K562 (cell line): ENCODE measurements around the gene CUL9. TPM values are rescaled to one million over a fixed set of nuclear protein-coding genes. Genes with fewer than 3 reads are reported as not detected.

Experiments used
- ATF2 ChIP-seq: sonication (generic); formaldehyde crosslinking; IDR thresholded peaks from 2 replicates; pipeline ENCODE4 v1.8.1; 2022; ENCODE audit warnings: missing genetic modification reagents
- BRF2 ChIP-seq: IDR thresholded peaks from 3 replicates; pipeline ENCODE4 v1.6.1; 2011; ENCODE audit warnings: borderline replicate concordance, mild to moderate bottlenecking; ENCODE audit not compliant: insufficient read length, insufficient read depth
- HOXB6 ChIP-seq: fragments of 250-450 bp; sonication (Bioruptor Pico); IDR thresholded peaks from 2 replicates; pipeline ENCODE4 v1.5.1; 2022; ENCODE audit warnings: mild to moderate bottlenecking, borderline replicate concordance
- IRF9 ChIP-seq: fragments of 450-650 bp; IDR thresholded peaks from 2 replicates; pipeline ENCODE4 v1.6.1; 2016; ENCODE audit warnings: missing biosample characterization, missing genetic modification characterization
- RAD21 ChIP-seq, 2 experiments: fragments of 250-450 bp in 1 of 2; fragments of 450-650 bp in 1 of 2; sonication (Bioruptor Pico) in 1 of 2; formaldehyde crosslinking in 1 of 2; IDR thresholded peaks in 1 of 2; conservative IDR thresholded peaks in 1 of 2; 2 replicates each; pipeline versions ENCODE4 v1.4.0 to v1.8.0; 2020 to 2022; ENCODE audit warnings: mild to moderate bottlenecking in 2 of 2, moderate library complexity in 1 of 2
- RB1 ChIP-seq: fragments of 450-650 bp; IDR thresholded peaks from 2 replicates; pipeline ENCODE4 v1.6.1; 2017; ENCODE audit warnings: low read depth, mild to moderate bottlenecking
- RBBP5 ChIP-seq: fragments of 200-600 bp; sonication (generic); IDR thresholded peaks from 2 replicates; pipeline ENCODE4 v1.6.1; 2012; ENCODE audit warnings: borderline replicate concordance, mild to moderate bottlenecking, low read length, control low read depth, inconsistent platforms; ENCODE audit not compliant: insufficient read depth, poor library complexity, severe bottlenecking
- SMC3 ChIP-seq: conservative IDR thresholded peaks from 2 replicates; pipeline ENCODE4 v1.6.1; 2011; ENCODE audit warnings: low read depth, low read length, improper control_type of control experiment; ENCODE audit not compliant: insufficient read depth
- SNIP1 ChIP-seq: fragments of 450-650 bp; IDR thresholded peaks from 2 replicates; pipeline ENCODE4 v1.7.1; 2017; ENCODE audit warnings: low read depth, mild to moderate bottlenecking
- TEAD1 ChIP-seq, 2 experiments: fragments of 450-650 bp in 1 of 2; sonication (generic) in 1 of 2; formaldehyde crosslinking; IDR thresholded peaks; 2 replicates each; pipeline versions ENCODE4 v1.4.0 to v1.8.0; 2020 to 2022; ENCODE audit warnings: mild to moderate bottlenecking in 2 of 2, missing genetic modification reagents in 1 of 2
- TFAP4 ChIP-seq: sonication (generic); formaldehyde crosslinking; IDR thresholded peaks from 2 replicates; pipeline ENCODE4 v1.8.0; 2022; ENCODE audit warnings: missing genetic modification reagents, mild to moderate bottlenecking, moderate library complexity, borderline replicate concordance
- TSC22D4 ChIP-seq: fragments of 450-650 bp; IDR thresholded peaks from 2 replicates; pipeline ENCODE4 v1.6.1; 2016; ENCODE audit warnings: missing genetic modification characterization, missing biosample characterization, control low read depth
- USF2 ChIP-seq: sonication (generic); formaldehyde crosslinking; IDR thresholded peaks from 2 replicates; pipeline ENCODE4 v1.5.0; 2020; ENCODE audit warnings: missing genetic modification reagents
- ZNF140 ChIP-seq: fragments of 250-450 bp; sonication (Bioruptor Pico); IDR thresholded peaks from 2 replicates; pipeline ENCODE4 v1.8.0; 2021; ENCODE audit warnings: moderate library complexity, mild to moderate bottlenecking, inconsistent platforms
- ZNF263 ChIP-seq: sonication (generic); formaldehyde crosslinking; IDR thresholded peaks from 2 replicates; pipeline ENCODE4 v1.8.0; 2022; ENCODE audit warnings: mild to moderate bottlenecking, missing genetic modification reagents, borderline replicate concordance
- ZSCAN32 ChIP-seq: fragments of 450-650 bp; formaldehyde crosslinking; IDR thresholded peaks from 2 replicates; pipeline ENCODE4 v1.4.0; 2020; ENCODE audit warnings: mild to moderate bottlenecking, moderate library complexity
- polyA plus RNA-seq, 8 experiments: library from polyadenylated mRNA; depleted of rRNA in 4 of 8; stranded (reverse) in 5 of 8; unstranded in 3 of 8; fragments of >200 nt; fragmentation: Nextera tagmentation in 2 of 8; fragmentation: Illumina TruSeq in 1 of 8; extraction: Ambion mirVana in 2 of 8; extraction: Trizol in 1 of 8; gene quantifications; 2 replicates each; pipeline versions ENCODE4 v1.2.1 to v1.2.3, GENCODE V29; 2011 to 2014; ENCODE audit warnings: inconsistent platforms in 1 of 8, missing spikeins in 1 of 8
- total RNA-seq, 7 experiments: library from RNA; depleted of rRNA in 6 of 7; stranded (reverse); fragments of >200 nt in 6 of 7; fragmentation: Illumina TruSeq in 2 of 7; extraction: Trizol in 2 of 7; gene quantifications; 2 replicates each; pipeline versions ENCODE4 v1.2.1 to v1.2.3, GENCODE V29; 2011 to 2021; ENCODE audit warnings: low replicate concordance in 1 of 7
- TF ChIP-seq, protein P1 (sequence below): fragments of 250-450 bp; sonication (Bioruptor Pico); IDR thresholded peaks from 2 replicates; pipeline ENCODE4 v1.5.0; 2021; ENCODE audit warnings: mild to moderate bottlenecking, moderate library complexity

Gene CUL9
- total and polyA plus RNA-seq, 9 of the 15 experiments (the other 6 are each of a cell fraction or from before 2014, with no cell fraction given) = 0.50 to 20.7 (median 6.6) TPM

GRCh38 chr6:43174263-43175112 is 7.5 kb upstream of the CUL9 start (continued):
- TF ChIP-seq RBBP5 (peak; percentile 56), HOXB6 (CRISPR knock-in tag) (no peak), SNIP1 (no peak), USF2 (CRISPR knock-in tag) (no peak), ZSCAN32 (no peak), TEAD1 (CRISPR knock-in tag; IDR thresholded peaks at IDR 0.05) (peak; percentile 70 to 93; a peak in 3 of 4 replicates), RB1 (no peak; the same call in 1 of the 2 replicates), BRF2 (no peak), TSC22D4 (no peak), IRF9 (tag) (no peak), RAD21 (CRISPR knock-in tag; conservative IDR thresholded peaks at IDR 0.05 in 1 of 2, IDR thresholded peaks at IDR 0.05 in 1 of 2) (no peak; a peak in 1 of 4 replicates), ATF2 (no peak), ZNF263 (CRISPR knock-in tag) (peak; percentile 93), ZNF140 (no peak), SMC3 (no peak), TFAP4 (CRISPR knock-in tag) (peak; percentile 97)
- TF ChIP-seq, protein P1, sequence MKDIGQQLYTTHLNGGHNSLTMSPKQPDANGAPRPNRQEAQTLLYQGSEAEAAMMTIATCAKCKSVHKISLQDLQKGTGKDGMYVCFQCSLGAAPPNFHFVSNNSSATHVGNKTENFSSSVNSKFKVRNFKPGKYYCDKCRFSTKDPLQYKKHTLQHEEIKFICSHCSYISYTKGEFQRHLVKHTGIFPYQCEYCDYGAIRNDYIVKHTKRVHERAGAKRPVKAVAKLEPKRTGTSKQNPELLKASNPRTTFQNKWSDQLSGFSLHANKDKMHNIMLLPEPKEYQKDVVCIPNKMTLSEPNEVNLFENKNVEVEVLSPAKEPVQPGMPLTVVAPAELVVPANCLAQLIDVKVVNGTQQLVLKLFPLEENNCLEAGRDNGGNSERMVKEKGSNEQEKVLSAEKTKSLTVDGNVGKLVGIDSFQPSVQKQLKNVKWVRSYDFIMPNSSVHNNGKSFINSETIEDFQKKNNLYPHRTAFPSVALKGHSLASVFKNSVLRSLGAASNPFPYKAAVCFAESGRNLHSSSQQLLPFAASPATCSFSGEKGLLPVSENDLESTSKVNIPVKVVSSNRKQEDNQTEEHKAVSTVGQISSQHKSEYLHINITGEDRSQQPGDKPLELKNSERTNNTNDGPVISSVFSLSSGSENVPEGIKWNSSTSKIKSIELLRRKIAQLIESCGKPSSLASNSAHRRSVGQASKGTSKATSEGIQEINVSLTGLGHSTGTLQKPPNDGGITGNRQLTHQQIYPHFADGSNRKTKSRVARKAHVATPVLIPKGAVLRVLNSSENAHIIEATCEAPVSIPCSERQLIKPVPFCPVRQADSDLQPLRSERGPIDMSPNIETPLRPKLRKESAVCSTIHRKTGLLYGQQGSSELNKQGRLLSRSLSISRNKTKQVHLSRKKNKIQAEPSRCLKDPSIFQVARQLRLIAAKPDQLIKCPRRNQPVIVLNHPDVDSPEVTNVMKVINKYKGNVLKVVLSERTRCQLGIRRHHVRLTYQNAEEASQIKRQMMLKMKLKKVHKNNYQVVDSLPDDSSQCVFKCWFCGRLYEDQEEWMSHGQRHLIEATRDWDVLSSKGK (CRISPR knock-in tag) = no peak
